ENCODE data around the gene NUP210.

The NUP210 gene

GRCh38 chr3:13307041-13307440, 113.1 kb downstream of the NUP210 start:
- no peak for TF ChIP-seq CTCF (IDR thresholded peaks at IDR 0.05; ENCODE audit: low read depth, low read length)
- no peak overlapping the region for H3K27ac ChIP-seq
- DNase-seq, result no peak

GRCh38 chr3:13305623-13306022, 114.5 kb downstream of the NUP210 start:
- no peak for TF ChIP-seq CTCF (IDR thresholded peaks at IDR 0.05; ENCODE audit: low read depth, low read length)
- no peak for DNase-seq
- Histone ChIP-seq H3K27ac (no peak overlapping the region), H3K36me3 (no peaks in the 10 kb centered on the region), H3K4me3 (ENCODE audit: low read depth, low read length) (no peak overlapping the region), H3K9me3 (ENCODE audit: severe bottlenecking) (no peaks in the 10 kb centered on the region), H3K27me3 (ENCODE audit: insufficient read depth, low read depth, severe bottlenecking) (no peaks in the 10 kb centered on the region)

More at GRCh38 chr3:13307041-13307440, 113.1 kb downstream of the NUP210 start:
- Histone ChIP-seq H3K36me3 (no peaks in the 10 kb centered on the region), H3K9me3 (ENCODE audit: severe bottlenecking) (no peaks in the 10 kb centered on the region), H3K4me3 (ENCODE audit: low read depth, low read length) (no peak overlapping the region), H3K27me3 (ENCODE audit: insufficient read depth, low read depth, severe bottlenecking) (no peaks in the 10 kb centered on the region)

GRCh38 chr3:13303410-13303809, 116.7 kb downstream of the NUP210 start:
- no peak for DNase-seq
- no peak overlapping the region for H3K27ac ChIP-seq
- H3K36me3 ChIP-seq, result no peaks in the 10 kb centered on the region
- no peaks in the 10 kb centered on the region for H3K9me3 ChIP-seq (ENCODE audit: severe bottlenecking)
- H3K4me3 ChIP-seq (ENCODE audit: low read depth, low read length), result no peak overlapping the region
- no peaks in the 10 kb centered on the region for H3K27me3 ChIP-seq (ENCODE audit: insufficient read depth, low read depth, severe bottlenecking)
- TF ChIP-seq CTCF (IDR thresholded peaks at IDR 0.05; ENCODE audit: low read depth, low read length), result no peak

- no peak for DNase-seq
- Histone ChIP-seq H3K36me3 (no peaks in the 10 kb centered on the region), H3K4me3 (ENCODE audit: low read depth, low read length) (no peak overlapping the region), H3K9me3 (ENCODE audit: severe bottlenecking) (no peaks in the 10 kb centered on the region), H3K27ac (no peak overlapping the region), H3K27me3 (ENCODE audit: insufficient read depth, low read depth, severe bottlenecking) (no peaks in the 10 kb centered on the region)
- no peak for TF ChIP-seq CTCF (IDR thresholded peaks at IDR 0.05; ENCODE audit: low read depth, low read length)
Observed at GRCh38 chr3:13301286-13301987, 118.7 kb downstream of the NUP210 start.

- H3K27ac ChIP-seq, result no peak overlapping the region
- H3K4me3 ChIP-seq (ENCODE audit: low read depth, low read length), result no peak overlapping the region
- H3K27me3 ChIP-seq (ENCODE audit: insufficient read depth, low read depth, severe bottlenecking), result no peaks in the 10 kb centered on the region
- no peaks in the 10 kb centered on the region for H3K9me3 ChIP-seq (ENCODE audit: severe bottlenecking)
- no peak for DNase-seq
- H3K36me3 ChIP-seq, result no peaks in the 10 kb centered on the region
- no peak for TF ChIP-seq CTCF (IDR thresholded peaks at IDR 0.05; ENCODE audit: low read depth, low read length)
Observed at GRCh38 chr3:13300546-13301285, 119.4 kb downstream of the NUP210 start.
